Kidney (tissue), 14 donors: ENCODE data around the gene MFSD1. TPM values are rescaled to one million over a fixed set of nuclear protein-coding genes. Genes with fewer than 3 reads are reported as not detected.

ENCODE experiments used
- DNase-seq, 5 donors: peaks; one replicate each; pipeline ENCODE4 v3.0.0-alpha.2; 2013 to 2020
- FAIRE-seq: peaks from 2 replicates; lab custom pipeline; 2012; peaks lifted over from hg19 to GRCh38; lab: Jason Lieb, UNC
- H3K27ac ChIP-seq, 2 donors: one replicate each; pipeline ENCODE4 v1.7.0; 2013; ENCODE audit warnings: low read depth in 2 of 2, low read length in 2 of 2, inconsistent platforms in 1 of 2
- H3K27me3 ChIP-seq: one replicate; pipeline ENCODE4 v1.7.1; 2013; ENCODE audit warnings: low read length, inconsistent platforms; ENCODE audit not compliant: control insufficient read depth, insufficient read depth
- H3K36me3 ChIP-seq, 3 donors: one replicate each; pipeline versions ENCODE4 v1.7.0 to v1.7.1; 2013; ENCODE audit warnings: low read length in 3 of 3, control low read depth in 1 of 3, inconsistent platforms in 1 of 3; ENCODE audit not compliant: insufficient read depth in 3 of 3, control insufficient read depth in 2 of 3
- H3K4me1 ChIP-seq, 3 donors: one replicate each; pipeline versions ENCODE4 v1.7.0 to v1.7.1; 2013; ENCODE audit warnings: low read length in 3 of 3, inconsistent platforms in 1 of 3, low read depth in 1 of 3; ENCODE audit not compliant: control insufficient read depth in 2 of 3, insufficient read depth in 2 of 3
- H3K4me3 ChIP-seq, 3 donors: one replicate each; pipeline versions ENCODE4 v1.7.0 to v1.8.1; 2013; ENCODE audit warnings: low read length in 3 of 3, control low read depth in 1 of 3, inconsistent platforms in 1 of 3
- H3K9ac ChIP-seq, 3 donors: one replicate each; pipeline versions ENCODE4 v1.7.0 to v1.7.1; 2013; ENCODE audit warnings: low read length in 3 of 3, control low read depth in 1 of 3, inconsistent platforms in 1 of 3
- H3K9me3 ChIP-seq, 3 donors: one replicate each; pipeline versions ENCODE4 v1.7.0 to v1.7.1; 2013; ENCODE audit warnings: low read length in 3 of 3, control low read depth in 1 of 3, inconsistent platforms in 1 of 3; ENCODE audit not compliant: control insufficient read depth in 2 of 3, insufficient read depth in 1 of 3
- intact Hi-C: fragments of 100-400 bp; cut with DNase I; formaldehyde crosslinking; loops from one replicate; pipeline ENCODE4 v1.11.1; 2022
- polyA plus RNA-seq: library from polyadenylated mRNA; stranded (reverse); fragments of 350-450 nt; fragmentation: Illumina TruSeq; extraction: RNeasy Lipid Tissue Mini Kit (QIAGEN cat#74804); gene quantifications from one replicate; pipeline ENCODE4 v1.2.3, GENCODE V29; 2014; ENCODE audit warnings: low read depth, low replicate concordance; ENCODE audit not compliant: insufficient read depth
- total RNA-seq: library from RNA; stranded (reverse); fragmentation: NEBNext Ultra II Directional; extraction: Animal tissue kit (Norgen Biotek cat#: 25700); gene quantifications from one replicate; pipeline ENCODE4 v1.2.1, GENCODE V29; 2021
- TF ChIP-seq, protein P1 (sequence below): IDR thresholded peaks from 3 replicates; pipeline ENCODE4 v1.5.1; 2012; ENCODE audit warnings: mild to moderate bottlenecking, moderate library complexity, borderline replicate concordance; ENCODE audit not compliant: insufficient read depth; ENCODE audit errors: extremely low read depth
- donor health status: control.
- donor health status: control.
- donor health status: control.
- donor health status: control.
- donor health status: control.
- donor health status: DM: yes; HTN: yes; CAD: no.
- donor health status: Normal renal cell carcinoma (clear cell type).

The MFSD1 gene
- total and polyA plus RNA-seq, 2 donors from 2014 or later = 46.5 to 76.2 TPM

DNA sequence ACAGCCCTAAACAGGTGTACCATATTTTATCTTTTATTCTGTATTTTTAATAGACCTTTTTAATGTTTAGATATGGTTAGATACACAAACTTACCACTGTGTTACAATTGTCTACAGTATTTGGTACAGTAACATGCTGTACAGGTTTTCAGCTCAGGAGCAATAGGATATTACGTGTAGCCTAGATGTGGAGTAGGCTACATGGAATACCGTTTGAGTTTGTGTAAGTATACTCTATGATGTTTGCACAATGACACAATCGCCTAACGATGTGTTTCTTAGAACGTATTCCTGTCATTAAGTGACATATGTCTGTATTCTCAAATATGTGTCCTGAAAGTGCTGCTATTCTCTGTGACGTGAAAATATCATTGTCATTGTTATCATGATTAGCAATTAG is 62.6 kb downstream of the MFSD1 start:
- Histone ChIP-seq H3K36me3 (no peaks in the 10 kb centered on the region), H3K27ac (no peak overlapping the region), H3K27me3 (no peaks in the 10 kb centered on the region), H3K9ac (no peak overlapping the region), H3K4me1 (no peaks in the 10 kb centered on the region), H3K4me3 (no peak overlapping the region), H3K9me3 (no peaks in the 10 kb centered on the region)
- TF ChIP-seq, protein P1, sequence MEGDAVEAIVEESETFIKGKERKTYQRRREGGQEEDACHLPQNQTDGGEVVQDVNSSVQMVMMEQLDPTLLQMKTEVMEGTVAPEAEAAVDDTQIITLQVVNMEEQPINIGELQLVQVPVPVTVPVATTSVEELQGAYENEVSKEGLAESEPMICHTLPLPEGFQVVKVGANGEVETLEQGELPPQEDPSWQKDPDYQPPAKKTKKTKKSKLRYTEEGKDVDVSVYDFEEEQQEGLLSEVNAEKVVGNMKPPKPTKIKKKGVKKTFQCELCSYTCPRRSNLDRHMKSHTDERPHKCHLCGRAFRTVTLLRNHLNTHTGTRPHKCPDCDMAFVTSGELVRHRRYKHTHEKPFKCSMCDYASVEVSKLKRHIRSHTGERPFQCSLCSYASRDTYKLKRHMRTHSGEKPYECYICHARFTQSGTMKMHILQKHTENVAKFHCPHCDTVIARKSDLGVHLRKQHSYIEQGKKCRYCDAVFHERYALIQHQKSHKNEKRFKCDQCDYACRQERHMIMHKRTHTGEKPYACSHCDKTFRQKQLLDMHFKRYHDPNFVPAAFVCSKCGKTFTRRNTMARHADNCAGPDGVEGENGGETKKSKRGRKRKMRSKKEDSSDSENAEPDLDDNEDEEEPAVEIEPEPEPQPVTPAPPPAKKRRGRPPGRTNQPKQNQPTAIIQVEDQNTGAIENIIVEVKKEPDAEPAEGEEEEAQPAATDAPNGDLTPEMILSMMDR = no peak
- DNase-seq (no peak), FAIRE-seq (no peak)
- intact Hi-C loops = no loop called here

- intact Hi-C loops = no loop called here
- DNase-seq = no peak
- H3K27me3 ChIP-seq = no peaks in the 10 kb centered on the region
Observed at GRCh38 chr3:158875700-158876099, 73.8 kb downstream of the MFSD1 start.

More at GRCh38 chr3:158875700-158876099, 73.8 kb downstream of the MFSD1 start:
- no peak overlapping the region for H3K4me3 ChIP-seq
- no peak overlapping the region for H3K27ac ChIP-seq
- no peak overlapping the region for H3K9ac ChIP-seq
- TF ChIP-seq, protein P1 = no peak
- FAIRE-seq = no peak
- no peaks in the 10 kb centered on the region for H3K9me3 ChIP-seq
- no peaks in the 10 kb centered on the region for H3K4me1 ChIP-seq
- H3K36me3 ChIP-seq = no peaks in the 10 kb centered on the region

Other genes starting within 250 kb of the MFSD1 start
- 16.9 TPM for gene MLF1, start 230.9 kb upstream of the MFSD1 start, total RNA-seq
- gene MLF1, start 230.9 kb upstream of the MFSD1 start, polyA plus RNA-seq = 30.0 TPM
- 49.3 TPM for gene GFM1, start 157.5 kb upstream of the MFSD1 start, total RNA-seq
- gene GFM1, start 157.5 kb upstream of the MFSD1 start, polyA plus RNA-seq = 21.9 TPM
- gene LXN, start 129.4 kb upstream of the MFSD1 start, total RNA-seq = 20.6 TPM
- gene LXN, start 129.4 kb upstream of the MFSD1 start, polyA plus RNA-seq = 21.6 TPM
- gene RARRES1, start 69.6 kb upstream of the MFSD1 start, total RNA-seq = 94.0 TPM
- 10.3 TPM for gene RARRES1, start 69.6 kb upstream of the MFSD1 start, polyA plus RNA-seq